K562 (cell line): ENCODE measurements around the gene HOXD1.

Source experiments
- ERF ChIP-seq: fragments of 450-650 bp; formaldehyde crosslinking; IDR thresholded peaks from 2 replicates; pipeline ENCODE4 v1.4.0; 2020; ENCODE audit warnings: mild to moderate bottlenecking, mixed read lengths
- EZH2 ChIP-seq: IDR thresholded peaks from 2 replicates; pipeline ENCODE4 v1.6.1; 2012; ENCODE audit warnings: low read depth, mild to moderate bottlenecking, inconsistent platforms, low read length, borderline replicate concordance
- HCFC1 ChIP-seq: IDR thresholded peaks from 2 replicates; pipeline ENCODE4 v1.6.1; 2012; ENCODE audit warnings: low read depth, low read length, improper control_type of control experiment
- MAZ ChIP-seq, 2 experiments: fragments of 450-650 bp in 1 of 2; sonication (generic) in 1 of 2; formaldehyde crosslinking; IDR thresholded peaks in 1 of 2; conservative IDR thresholded peaks in 1 of 2; 2 replicates each; pipeline versions ENCODE4 v1.4.0 to v1.5.0; 2020; ENCODE audit warnings: mild to moderate bottlenecking in 1 of 2, missing genetic modification reagents in 1 of 2
- PHF8 ChIP-seq: fragments of 200-600 bp; sonication (generic); IDR thresholded peaks from 2 replicates; pipeline ENCODE4 v1.6.1; 2012; ENCODE audit warnings: mixed run types, mild to moderate bottlenecking, inconsistent platforms, low read length, moderate library complexity, borderline replicate concordance
- POLR2AphosphoS5 ChIP-seq: IDR thresholded peaks from 2 replicates; pipeline ENCODE4 v1.6.1; 2011; ENCODE audit warnings: mild to moderate bottlenecking, low read depth, low read length, moderate library complexity; ENCODE audit not compliant: control insufficient read depth, insufficient read depth
- SREBF2 ChIP-seq: sonication (generic); formaldehyde crosslinking; IDR thresholded peaks from 2 replicates; pipeline ENCODE4 v1.4.0; 2020; ENCODE audit warnings: mild to moderate bottlenecking, missing genetic modification reagents
- ZKSCAN3 ChIP-seq: fragments of 250-450 bp; sonication (Bioruptor Pico); IDR thresholded peaks from 2 replicates; pipeline ENCODE4 v1.4.0; 2020
- TF ChIP-seq, protein P1 (sequence below): fragments of 450-650 bp; conservative IDR thresholded peaks from 2 replicates; pipeline ENCODE4 v1.6.1; 2016; ENCODE audit warnings: missing genetic modification characterization, low read depth, mild to moderate bottlenecking, control low read depth, missing compliant biosample characterization
- TF ChIP-seq, protein P2 (sequence below), 3 experiments: IDR thresholded peaks in 2 of 3; conservative IDR thresholded peaks in 1 of 3; 2 replicates each; pipeline ENCODE4 v1.5.1; 2011 to 2012; ENCODE audit warnings: low read length in 3 of 3, mild to moderate bottlenecking in 3 of 3, control low read depth in 2 of 3, improper control_type of control experiment in 1 of 3, inconsistent platforms in 1 of 3, low read depth in 1 of 3, mixed read lengths in 1 of 3, moderate library complexity in 1 of 3; ENCODE audit not compliant: insufficient read depth in 2 of 3
- TF ChIP-seq, protein P3 (sequence below): sonication (generic); formaldehyde crosslinking; IDR thresholded peaks from 2 replicates; pipeline ENCODE4 v1.8.0; 2023; ENCODE audit warnings: mild to moderate bottlenecking, missing genetic modification reagents

DNA sequence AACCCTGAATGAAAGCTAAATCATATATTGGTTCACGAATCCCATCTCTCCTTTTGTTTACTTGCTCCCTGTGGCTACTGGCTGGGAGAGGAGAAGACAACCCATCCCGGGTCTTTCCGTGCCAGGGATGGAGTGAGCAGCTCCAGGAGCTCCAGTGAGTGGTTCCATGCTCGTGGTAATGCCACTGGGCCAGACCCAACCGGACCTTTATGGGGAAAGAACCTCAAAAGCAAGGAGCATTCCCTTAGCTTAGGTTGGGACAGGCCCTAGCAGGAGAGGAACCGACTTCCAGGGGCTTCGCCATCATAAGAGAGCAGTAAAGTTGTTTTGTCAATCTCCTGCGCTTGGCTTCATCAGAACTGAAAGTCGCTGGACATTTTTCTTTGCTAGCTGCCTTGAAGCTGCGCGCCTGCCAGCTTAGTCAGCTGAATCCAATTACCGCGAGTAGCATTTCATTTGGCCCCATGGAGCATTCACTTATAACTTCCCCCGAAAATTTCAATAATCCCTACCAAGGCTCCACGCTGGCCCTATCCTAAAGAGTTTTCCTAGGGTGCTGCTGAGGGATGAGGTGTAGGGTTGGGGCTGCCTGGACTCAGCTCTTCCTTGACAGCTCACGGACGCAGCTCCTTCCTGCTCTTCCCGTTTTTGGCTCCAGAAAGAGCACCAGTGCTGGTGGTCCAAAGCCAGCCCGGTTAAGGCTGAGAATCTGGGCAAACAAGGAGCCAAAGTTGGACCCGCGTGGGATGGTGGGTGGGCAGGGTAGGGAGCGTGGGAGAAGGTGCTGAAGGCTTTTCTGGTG lies 26.4 kb upstream of the HOXD1 start:
- TF ChIP-seq HCFC1 (no peak), ZKSCAN3 (CRISPR knock-in tag) (no peak), PHF8 (no peak), EZH2 (no peak), MAZ (CRISPR knock-in tag; conservative IDR thresholded peaks at IDR 0.05 in 1 of 2, IDR thresholded peaks at IDR 0.05 in 1 of 2) (no peak), POLR2AphosphoS5 (no peak), ERF (CRISPR knock-in tag) (no peak), SREBF2 (CRISPR knock-in tag) (no peak)
- TF ChIP-seq, protein P1, sequence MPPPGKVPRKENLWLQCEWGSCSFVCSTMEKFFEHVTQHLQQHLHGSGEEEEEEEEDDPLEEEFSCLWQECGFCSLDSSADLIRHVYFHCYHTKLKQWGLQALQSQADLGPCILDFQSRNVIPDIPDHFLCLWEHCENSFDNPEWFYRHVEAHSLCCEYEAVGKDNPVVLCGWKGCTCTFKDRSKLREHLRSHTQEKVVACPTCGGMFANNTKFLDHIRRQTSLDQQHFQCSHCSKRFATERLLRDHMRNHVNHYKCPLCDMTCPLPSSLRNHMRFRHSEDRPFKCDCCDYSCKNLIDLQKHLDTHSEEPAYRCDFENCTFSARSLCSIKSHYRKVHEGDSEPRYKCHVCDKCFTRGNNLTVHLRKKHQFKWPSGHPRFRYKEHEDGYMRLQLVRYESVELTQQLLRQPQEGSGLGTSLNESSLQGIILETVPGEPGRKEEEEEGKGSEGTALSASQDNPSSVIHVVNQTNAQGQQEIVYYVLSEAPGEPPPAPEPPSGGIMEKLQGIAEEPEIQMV = no peak
- TF ChIP-seq, protein P2, sequence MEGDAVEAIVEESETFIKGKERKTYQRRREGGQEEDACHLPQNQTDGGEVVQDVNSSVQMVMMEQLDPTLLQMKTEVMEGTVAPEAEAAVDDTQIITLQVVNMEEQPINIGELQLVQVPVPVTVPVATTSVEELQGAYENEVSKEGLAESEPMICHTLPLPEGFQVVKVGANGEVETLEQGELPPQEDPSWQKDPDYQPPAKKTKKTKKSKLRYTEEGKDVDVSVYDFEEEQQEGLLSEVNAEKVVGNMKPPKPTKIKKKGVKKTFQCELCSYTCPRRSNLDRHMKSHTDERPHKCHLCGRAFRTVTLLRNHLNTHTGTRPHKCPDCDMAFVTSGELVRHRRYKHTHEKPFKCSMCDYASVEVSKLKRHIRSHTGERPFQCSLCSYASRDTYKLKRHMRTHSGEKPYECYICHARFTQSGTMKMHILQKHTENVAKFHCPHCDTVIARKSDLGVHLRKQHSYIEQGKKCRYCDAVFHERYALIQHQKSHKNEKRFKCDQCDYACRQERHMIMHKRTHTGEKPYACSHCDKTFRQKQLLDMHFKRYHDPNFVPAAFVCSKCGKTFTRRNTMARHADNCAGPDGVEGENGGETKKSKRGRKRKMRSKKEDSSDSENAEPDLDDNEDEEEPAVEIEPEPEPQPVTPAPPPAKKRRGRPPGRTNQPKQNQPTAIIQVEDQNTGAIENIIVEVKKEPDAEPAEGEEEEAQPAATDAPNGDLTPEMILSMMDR (IDR thresholded peaks at IDR 0.05 in 2 of 3, conservative IDR thresholded peaks at IDR 0.05 in 1 of 3; ENCODE audit: insufficient read depth in 2 of 3, low read depth in 1 of 3, low read length in 3 of 3) = no peak
- TF ChIP-seq, protein P3, sequence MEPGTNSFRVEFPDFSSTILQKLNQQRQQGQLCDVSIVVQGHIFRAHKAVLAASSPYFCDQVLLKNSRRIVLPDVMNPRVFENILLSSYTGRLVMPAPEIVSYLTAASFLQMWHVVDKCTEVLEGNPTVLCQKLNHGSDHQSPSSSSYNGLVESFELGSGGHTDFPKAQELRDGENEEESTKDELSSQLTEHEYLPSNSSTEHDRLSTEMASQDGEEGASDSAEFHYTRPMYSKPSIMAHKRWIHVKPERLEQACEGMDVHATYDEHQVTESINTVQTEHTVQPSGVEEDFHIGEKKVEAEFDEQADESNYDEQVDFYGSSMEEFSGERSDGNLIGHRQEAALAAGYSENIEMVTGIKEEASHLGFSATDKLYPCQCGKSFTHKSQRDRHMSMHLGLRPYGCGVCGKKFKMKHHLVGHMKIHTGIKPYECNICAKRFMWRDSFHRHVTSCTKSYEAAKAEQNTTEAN (CRISPR knock-in tag) = no peak
